ENCODE data around the gene TPSG1.

- TF ChIP-seq, protein P1, sequence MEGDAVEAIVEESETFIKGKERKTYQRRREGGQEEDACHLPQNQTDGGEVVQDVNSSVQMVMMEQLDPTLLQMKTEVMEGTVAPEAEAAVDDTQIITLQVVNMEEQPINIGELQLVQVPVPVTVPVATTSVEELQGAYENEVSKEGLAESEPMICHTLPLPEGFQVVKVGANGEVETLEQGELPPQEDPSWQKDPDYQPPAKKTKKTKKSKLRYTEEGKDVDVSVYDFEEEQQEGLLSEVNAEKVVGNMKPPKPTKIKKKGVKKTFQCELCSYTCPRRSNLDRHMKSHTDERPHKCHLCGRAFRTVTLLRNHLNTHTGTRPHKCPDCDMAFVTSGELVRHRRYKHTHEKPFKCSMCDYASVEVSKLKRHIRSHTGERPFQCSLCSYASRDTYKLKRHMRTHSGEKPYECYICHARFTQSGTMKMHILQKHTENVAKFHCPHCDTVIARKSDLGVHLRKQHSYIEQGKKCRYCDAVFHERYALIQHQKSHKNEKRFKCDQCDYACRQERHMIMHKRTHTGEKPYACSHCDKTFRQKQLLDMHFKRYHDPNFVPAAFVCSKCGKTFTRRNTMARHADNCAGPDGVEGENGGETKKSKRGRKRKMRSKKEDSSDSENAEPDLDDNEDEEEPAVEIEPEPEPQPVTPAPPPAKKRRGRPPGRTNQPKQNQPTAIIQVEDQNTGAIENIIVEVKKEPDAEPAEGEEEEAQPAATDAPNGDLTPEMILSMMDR (IDR thresholded peaks at IDR 0.05): peak in 3 of 4 experiments; percentile 13 to 32 (median 24)
- no peak for TF ChIP-seq EP300 (IDR thresholded peaks at IDR 0.05)
- TF ChIP-seq POLR2A (IDR thresholded peaks at IDR 0.05): peak in 1 of 2 donors; percentile 2
Observed at GRCh38 chr16:1182316-1182671, 42.8 kb downstream of the TPSG1 start.
